ENCODE measurements around the gene MAPK8. TPM values are rescaled to one million over a fixed set of nuclear protein-coding genes. Genes with fewer than 3 reads are reported as not detected.

Gene MAPK8
- total and polyA plus RNA-seq, 9 of the 15 experiments (the other 6 are each of a cell fraction or from before 2014, with no cell fraction given): 6.4 to 159 (median 71.0) TPM

- TF ChIP-seq FOXP4 (CRISPR knock-in tag; IDR thresholded peaks at IDR 0.05; ENCODE audit: borderline replicate concordance) (no peak), RAD51 (IDR thresholded peaks at IDR 0.05; ENCODE audit: borderline replicate concordance, low read depth) (no peak), KDM2B (CRISPR knock-in tag; IDR thresholded peaks at IDR 0.05) (no peak), ZNF511 (CRISPR knock-in tag; IDR thresholded peaks at IDR 0.05) (no peak), ZNF668 (CRISPR knock-in tag; IDR thresholded peaks at IDR 0.05) (peak; percentile 75; the same call in 1 of the 2 replicates), SMARCB1 (IDR thresholded peaks at IDR 0.05; ENCODE audit: insufficient read length, low read depth) (no peak), MED1 (CRISPR knock-in tag; IDR thresholded peaks at IDR 0.05; ENCODE audit: borderline replicate concordance) (no peak), ZNF347 (CRISPR knock-in tag; IDR thresholded peaks at IDR 0.05; ENCODE audit: low read depth) (no peak), ESRRB (CRISPR knock-in tag; IDR thresholded peaks at IDR 0.05; ENCODE audit: borderline replicate concordance) (no peak), ZNF24 (IDR thresholded peaks at IDR 0.05) (no peak), FOXJ3 (CRISPR knock-in tag; IDR thresholded peaks at IDR 0.05) (no peak), MLX (CRISPR knock-in tag; conservative IDR thresholded peaks at IDR 0.05) (no peak), ZBTB40 (IDR thresholded peaks at IDR 0.05) (no peak), ZBTB40 (CRISPR knock-in tag; IDR thresholded peaks at IDR 0.05) (no peak)
Observed at GRCh38 chr10:48480397-48481374, 174.2 kb downstream of the MAPK8 start (continued).

Data from K562 (cell line).